Hematopoietic multipotent progenitor cell treated with erythropoietin and hydrocortisone succinate and interleukin-3 and kit ligand, for 6 days (in vitro differentiated cells): ENCODE data around the gene IQGAP3.

Experiments used
- DNase-seq: peaks from one replicate; pipeline ENCODE4 v3.0.0-alpha.2; 2015

Gene IQGAP3

DNA sequence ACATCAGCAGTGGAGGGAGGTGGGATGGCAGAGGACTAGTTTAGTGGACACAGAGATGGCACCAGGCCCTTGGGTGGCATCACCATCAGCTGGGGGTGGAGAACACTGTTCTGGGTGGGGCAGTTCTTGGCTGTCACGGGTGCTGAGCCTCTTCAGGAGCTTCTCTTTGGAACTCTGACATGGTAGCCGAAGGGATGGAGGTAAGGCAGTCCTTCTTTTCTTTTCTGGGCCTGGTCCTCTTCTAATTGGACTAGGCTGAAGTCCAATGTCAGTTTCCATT is 63.5 kb downstream of the IQGAP3 start:
- DNase-seq, result no peak

DNA sequence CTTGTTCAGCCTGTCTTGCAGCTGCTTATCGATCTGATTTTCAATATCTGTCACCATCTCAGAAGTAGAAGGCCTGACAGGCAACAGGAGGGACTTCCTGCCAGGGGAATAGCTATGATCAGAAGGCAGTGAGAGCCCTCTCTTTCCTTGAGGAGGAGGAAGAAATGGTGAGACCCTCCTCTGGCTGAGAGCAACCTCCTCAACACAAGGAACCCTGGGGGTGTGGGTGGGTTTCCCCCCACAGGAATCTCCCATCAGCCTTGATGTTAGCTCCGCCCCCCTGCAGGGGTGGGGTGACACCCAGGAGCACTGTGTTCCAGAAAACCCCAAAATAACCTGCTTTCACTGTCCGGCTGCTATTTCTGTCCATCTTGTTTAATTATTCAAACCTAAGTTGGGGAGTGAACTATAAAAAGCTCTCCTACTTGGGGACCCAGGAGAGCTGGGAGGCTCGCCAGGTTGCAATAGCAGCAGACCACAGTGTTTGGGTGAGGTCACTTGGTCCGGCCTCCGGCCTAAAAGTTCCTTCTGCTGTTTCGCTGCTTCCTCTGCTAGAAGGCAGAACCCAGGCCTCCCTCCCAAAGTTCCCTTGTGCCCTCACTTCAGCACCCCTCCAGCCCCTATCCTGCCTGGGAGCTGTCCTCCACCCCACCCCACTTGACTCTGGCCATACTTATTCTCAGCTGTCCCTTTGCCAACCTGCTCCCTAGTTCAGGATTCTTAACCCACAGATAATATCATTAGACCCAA is 64.0 kb downstream of the IQGAP3 start:
- DNase-seq, result peak; percentile 17

DNA sequence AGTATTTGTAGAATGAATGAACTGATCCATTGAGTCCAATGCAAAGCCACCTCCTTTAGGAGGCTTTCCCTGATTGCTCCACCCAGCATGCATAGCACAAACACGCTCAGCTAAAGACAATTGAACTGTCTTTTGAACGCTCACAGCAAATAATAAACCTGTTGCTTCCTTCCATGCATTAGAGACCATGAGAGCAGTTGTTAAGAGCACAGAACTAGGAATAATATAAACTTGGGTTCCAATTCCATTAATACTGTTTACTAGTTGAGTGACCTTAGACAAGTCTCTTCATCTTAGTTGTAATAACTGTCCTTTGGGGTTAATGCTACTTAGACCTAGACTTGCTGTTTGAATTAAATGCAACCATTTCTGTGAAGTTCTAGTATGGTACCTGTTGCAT is 65.9 kb downstream of the IQGAP3 start:
- no peak for DNase-seq

DNA sequence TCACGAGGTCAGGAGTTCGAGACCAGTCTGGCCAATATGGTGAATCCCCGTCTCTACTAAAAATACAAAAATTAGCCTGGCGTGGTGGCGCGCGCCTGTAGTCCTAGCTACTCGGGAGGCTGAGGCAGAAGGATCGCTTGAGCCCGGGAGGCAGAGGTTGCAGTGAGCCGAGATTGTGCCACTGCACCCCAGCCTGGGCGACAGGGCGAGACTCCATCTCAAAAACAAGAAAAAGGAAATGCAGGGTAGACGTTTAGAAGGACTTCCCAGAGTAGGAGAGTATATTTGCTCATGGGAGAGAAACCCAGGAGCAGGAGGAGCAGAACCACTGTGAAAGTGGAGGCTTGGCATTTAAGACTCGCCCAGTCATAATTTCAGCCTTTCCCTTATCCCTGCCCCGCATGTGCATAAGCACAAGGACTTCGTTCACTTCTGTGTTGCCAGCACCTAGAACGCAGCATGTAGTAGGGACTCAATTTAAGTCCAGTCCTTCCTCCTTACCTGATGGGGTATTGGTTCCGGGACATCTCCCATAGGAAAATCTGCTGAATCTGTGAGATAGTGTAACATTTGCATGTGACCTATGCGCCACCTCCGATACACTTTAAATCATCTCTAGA is 66.6 kb downstream of the IQGAP3 start:
- no peak for DNase-seq

DNA sequence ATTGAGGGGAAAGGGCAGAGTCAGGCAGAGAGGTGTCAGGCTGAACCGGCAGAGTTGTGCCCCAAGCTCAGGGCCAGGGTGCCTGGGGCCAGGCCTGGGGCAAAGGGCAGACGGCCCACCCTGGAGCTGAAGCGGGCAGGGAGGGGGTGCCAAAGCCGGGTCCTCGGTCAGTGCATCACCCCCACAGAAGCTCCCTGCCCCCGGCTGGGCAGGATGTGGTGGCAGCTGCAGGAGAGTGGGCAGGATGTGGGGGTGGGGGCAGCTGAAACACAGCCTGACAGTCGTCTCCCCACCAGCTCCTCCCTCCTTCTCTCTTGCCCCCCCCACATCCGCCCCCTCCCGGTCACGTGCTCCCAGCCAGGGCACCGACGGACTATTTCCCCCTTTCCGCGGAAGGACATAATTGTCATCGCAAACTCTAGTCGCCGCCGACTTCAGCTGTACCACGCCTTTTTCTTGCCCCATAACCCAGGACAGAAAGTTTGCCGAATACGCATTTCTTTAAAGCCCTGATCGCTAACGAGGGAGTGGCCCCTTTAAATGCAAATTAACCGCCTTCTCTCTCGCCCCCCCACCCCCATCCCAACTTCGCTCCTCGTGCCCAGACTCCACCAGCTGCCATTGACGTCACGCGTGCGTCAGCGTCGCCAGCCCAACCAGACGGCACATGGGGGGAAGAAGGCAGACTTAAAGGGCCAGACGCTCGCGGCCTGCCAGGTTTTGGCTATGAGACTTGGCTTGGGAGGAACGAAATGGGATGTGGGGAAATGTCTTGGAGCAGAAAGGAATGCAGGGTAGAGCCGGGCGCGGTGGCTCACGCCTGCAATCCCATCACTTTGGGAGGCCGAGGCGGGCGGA is 67.3 kb downstream of the IQGAP3 start:
- DNase-seq, result peak; percentile 98

DNA sequence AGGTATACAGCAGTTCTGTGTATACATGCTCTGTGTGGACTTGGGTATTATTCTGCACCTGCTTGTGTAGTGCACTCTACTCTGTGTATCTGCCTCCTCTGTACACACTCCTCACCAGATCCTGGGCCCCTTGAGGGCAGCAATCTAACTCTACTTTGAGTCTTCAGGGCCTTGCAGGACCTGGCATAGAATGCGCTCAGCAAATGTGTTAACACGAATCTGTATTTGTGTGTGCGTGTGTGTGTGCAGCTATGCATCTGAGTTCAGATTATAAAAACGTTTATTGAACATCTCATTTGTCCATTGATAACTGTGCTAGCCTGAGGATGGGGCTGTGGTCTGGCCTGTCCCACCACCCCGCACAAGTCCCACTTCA is 67.9 kb downstream of the IQGAP3 start:
- peak; percentile 62 for DNase-seq

DNA sequence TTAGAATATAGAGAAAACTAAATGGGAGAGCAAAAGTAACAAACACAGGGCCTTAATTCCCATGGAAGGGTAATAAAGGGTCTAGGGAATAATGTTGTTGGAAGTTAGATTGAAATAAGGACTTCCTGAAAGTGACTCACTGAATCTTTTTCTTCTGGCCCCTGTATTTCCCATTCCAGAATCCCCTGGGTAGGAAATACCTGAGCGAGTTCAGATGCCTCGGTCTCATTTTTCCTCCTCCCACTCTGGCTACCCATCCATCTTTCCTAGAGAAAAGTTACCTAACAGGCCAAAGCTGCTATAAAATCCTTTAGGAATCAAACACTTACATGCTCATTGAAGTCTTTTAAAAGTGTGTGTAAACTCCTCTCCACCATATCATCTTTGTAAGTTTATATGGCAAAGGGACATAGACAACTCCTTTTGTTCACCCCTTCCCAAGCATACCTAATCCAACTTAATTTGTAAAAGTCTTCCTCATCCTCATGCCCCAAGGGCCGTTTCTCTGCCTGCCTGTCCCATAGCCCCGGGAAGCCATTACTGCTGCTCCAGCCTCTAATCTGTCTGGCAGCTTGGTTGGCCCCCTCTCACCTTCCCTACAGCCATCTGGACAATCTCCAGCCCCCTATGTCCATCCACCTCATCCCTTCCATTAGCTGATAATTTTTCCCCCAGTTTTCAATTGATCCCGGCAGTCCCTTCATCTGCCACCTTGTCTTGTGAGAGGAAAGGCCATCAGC is 68.5 kb downstream of the IQGAP3 start:
- no peak for DNase-seq

DNA sequence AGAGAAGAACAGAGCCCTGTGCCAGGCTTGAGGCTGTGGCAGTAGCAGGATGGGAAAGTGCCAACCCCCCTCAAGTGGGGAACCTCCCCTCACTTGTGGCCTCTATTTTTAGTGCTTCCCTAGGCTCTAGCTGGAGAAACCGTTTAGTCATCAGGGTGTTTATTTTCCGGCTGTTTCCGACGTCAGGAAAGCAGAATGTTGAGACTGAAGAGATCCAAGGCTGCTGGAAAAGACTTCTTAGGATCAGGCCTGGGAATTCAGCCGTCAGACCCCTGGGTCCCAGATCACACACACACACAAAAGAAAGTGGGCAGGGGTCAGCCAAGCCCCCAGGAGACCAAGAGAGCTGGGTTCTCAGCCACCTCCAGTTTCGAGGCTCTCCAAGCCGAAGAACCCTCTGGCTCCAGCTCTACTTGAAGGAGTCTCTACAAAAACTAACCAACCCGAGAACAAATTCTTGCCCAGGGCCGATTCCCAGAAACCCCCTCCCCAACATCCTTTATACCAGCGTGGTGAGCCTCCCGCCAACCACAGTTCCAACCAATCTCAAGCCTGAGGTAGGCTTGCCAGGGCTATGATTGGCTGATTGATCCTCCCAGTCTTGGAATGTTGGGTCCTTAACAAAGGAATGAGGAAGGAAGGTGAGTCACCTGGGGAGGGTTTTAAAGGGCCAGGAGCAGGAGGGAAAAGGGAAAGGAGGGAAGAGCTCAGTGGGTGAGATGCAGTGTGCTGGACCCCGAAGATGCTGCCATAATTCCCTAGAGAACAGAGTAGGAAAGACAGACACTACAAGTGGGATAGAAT is 69.3 kb downstream of the IQGAP3 start:
- peak; percentile 70 for DNase-seq

DNA sequence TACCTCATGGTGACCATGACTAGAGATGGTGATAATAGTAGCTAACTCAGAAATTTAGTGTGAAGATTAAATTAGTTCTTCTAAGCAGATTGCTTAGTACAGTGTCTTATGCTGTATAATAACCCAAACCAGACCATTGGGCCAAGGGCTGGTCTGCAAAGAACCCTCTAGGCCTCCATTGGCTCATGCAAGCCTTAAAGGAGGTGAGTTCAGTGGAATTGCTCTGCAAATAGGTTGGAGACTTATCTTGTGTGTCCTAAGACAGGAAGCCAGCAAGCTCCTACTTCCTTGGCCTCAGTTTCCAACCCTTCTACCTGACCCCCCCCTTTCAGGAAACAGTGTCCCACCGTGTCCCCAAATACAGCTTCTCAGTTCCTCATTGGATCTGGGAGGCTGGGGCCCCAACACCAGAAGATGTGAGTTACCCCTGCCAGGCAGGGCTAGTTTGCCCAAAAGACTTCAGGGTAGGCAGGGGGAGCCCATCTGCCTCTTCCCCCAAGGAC is 69.9 kb downstream of the IQGAP3 start:
- DNase-seq, result peak; percentile 27

DNA sequence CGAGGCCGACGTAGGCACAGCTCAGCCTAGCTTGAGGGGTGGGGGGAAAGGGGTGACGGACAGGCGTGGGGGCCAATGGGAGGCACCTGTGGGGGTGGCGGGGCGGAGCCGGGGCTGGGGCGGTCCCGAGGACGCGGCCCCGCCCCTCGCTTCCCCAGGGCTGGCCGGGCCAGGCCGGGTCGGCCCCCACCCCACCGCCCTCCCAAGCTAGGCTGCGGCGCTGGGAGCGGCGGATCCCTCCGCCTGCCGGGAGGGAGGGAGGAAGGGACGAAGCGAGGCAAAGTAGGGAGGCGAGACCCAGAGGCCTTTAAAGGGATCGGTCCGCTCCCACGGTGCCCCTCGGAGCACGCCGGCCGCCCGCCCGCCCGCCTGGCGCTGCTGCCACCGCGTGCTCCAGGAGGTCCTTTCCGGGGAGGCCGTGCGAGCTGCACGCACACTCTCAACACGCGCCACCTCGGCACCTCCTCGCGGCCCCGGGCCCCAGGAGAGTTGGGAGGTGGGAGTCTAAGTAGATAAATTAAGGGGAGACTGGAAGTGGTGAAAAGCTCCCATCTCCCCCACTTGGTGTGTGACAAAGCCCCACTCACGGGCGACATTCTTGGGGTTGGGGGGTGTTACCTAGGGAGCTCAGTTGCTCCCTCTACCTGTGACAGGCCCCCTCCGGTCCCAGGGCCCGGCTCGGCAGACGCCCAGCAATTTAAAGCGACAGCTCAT is 71.4 kb downstream of the IQGAP3 start:
- peak; percentile 96 for DNase-seq

DNA sequence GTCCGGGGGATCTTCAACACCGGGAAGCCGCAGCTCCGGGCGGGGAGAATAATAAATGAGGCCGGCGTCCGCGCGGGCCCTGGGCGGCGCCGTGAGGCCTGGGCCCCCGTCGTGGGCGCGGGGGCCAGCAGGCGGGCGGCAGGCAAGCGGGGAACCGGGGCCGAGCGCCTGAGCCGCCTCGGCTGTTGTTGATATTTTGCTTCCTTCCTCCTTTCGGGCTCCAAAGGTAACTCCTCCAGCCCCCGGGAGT is 71.9 kb downstream of the IQGAP3 start, which contains the start of gene MEF2D:
Gene MEF2D, minus strand, starts transcription at position 233 of the 250 bp plus-strand sequence. CDS start 17,483 bp downstream, outside the sequence.
- no peak for DNase-seq

DNA sequence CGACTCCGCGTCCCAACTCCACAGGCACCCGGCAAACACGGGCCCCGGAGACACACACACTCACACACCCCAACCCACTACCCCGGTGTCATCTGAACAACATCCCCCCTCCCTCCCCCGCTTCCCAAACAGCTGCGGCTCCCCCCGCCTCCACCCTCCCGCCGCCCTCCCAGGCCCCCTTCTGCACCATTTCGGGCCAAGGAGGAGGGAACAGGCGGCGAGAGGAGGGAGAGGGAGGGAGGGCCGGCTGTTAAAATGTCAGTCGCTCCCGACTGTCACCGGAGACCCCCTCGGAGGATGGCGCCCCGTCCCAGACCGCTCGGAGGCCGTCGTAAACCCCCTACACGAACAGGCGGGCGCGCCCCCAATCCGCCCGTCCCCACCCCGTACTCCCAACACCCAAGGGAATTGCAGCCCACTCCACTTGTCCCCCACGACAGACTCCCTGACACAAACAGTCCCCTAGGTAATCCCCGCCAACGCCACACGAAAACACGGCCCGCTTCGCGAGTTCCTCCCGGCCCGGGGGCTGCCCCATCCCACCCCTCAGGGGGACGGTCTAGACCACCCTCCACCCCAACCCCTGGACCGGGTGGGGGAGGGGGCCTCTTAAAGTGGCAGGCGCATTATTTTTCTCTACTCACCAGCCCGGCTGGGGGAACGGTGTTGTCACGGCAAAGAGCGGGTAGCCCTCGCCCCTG is 72.4 kb downstream of the IQGAP3 start:
- peak; percentile 37 for DNase-seq

DNA sequence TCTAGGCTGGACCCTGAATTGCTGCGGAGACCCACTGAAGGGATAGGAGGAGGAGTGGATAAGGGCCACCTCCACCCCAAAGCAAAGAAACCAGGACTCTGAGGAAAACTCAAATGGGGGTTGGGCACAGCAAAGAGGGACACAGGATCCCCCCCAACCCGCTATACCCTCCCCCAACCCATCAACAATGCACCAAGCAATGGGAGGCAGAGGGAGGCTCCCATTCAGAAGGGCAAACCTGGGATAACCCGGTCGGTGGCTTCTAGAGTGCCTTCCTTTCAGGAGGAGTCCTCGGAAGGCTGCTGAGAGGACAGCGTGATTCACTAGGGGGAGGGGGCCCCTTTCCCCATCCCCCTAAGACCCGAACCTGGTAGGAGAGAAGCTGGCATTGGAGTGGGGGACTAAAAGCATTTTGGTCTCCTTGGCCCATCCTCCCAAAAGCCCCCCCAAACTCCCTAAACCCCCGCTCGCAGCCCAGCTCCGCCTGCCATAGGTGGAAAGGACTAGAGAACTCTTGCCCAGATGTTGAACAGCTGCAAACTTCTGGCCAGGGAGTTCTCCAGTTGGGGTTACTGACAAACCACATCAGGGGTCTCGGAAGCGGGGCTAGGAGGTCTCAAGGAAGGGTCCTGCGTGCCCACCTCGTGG is 73.0 kb downstream of the IQGAP3 start:
- DNase-seq, result no peak

DNA sequence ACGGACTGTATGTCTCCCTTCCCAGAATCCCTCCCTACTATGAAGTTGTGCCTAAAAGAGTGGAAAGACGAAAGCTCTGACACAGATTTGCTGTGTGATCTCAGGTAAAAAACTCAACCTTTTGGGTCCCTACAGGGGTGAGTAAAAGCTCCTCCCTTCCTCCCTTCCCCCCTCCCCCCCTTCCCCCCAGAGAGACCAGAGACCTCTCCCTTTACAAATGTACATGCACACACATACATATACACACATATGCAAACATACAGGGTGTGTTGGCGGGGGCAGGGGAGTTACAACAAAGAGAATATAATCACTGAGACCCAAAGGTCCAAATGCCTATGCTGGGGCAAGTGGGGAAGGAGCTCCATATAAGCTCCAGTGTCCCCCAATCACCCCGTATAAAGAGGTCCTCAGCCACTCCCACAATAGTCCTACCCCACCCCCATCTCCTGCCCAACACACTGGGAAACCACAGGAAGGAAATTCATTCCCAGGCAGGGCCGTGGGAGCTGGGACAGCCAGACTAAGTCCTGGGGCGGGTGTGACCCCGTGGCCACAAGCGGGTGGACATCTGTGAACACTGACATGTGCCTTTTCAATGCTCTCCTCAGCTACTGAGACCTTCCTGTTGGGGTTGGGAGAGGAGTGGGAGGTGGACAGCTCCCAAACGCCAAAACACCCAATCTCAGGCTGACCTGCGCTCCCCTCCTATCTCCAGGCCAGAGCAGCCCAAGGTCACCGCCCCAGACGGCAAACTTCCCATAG is 73.8 kb downstream of the IQGAP3 start:
- DNase-seq, result no peak

DNA sequence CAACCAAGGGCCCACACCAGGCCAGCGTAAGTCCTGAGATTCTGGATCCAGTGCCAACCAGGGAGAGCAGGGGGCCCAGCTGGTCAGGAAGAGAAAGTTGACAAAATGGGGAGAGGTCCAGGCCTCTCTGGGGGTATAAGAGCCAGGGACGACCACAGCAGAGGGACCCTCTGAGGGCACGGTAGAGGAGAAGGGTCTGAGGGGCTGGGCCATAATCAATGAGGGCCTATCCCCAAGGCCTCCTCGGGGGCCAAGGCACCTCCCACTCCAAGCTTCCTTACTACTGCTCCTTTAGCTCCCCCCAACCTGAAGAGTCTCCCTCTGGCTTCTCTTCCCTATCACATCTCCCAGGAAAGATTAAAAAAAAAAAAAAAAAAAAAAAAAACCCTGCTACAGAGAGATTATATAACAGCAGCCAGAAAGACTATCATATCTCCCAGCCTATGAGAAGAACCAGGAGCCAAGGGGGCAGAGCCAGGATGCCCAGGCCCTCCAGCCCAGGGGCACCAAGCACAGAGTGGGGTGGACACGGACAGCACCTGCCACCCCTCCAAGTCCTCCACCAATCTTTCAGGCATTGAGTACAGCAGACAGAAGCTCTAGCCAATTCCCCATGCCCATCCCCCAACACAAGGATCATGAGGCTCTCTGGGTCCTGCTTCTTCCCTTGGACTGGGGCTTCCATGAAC is 74.5 kb downstream of the IQGAP3 start:
- DNase-seq, result no peak

DNA sequence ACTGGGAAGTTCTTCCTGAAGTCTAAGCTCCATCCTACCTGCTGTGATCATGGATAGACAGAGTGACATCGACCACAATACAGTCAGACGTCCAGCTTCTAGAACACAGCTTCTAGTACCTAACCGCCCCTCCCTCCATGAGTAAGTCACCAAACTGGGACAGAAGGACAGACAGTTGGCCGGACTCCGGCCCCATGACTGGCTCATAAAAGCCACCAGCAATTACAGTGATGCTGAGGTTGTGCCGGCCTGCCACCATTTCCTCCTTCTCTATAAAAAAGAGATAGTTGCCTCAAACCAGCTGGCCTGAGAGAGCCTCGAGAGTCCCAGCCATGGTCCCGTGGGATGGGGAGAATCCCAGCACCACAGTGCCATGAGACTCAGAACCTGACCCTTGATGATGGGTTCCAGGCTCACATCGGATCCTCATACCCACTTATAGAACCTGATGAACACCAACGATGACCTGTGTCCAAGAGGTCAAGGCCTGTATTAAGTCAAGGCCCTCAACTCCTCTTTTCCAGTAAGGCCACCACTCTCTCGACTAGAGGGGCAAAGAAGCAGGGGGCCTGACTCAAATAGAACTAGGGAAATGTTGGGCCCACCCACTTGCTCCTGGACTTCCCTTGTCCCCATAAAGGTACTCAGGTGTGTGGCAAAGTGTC is 75.2 kb downstream of the IQGAP3 start:
- DNase-seq, result no peak

DNA sequence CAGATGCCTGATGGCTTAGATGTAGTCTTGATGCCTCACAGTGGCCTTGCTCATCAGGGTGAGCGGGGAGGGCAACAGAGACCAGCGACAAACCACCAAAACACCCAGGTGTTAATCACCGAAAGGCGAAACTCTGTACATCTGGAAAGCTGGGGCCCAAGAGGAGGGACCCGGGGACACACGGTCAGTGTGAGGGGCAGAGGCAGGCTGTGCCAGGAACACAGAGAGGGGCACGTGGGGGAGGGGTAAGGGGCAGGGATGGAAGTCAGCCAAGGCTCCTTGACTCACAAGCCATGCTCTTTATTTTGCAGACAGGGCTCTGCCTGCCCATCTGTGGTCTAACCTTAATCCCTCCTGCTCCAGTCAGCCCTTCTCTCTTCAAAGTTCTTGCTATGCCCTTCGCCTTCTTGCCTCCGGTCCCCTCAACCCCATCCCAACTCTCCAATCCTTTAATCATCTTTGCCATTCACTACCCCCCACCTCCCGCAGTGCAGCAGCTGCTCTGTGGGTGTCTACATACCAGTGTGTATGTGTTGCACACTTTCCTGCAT is 76.1 kb downstream of the IQGAP3 start:
- no peak for DNase-seq
